Liver (tissue), 9 donors: ENCODE measurements around the gene GM2A. TPM values are rescaled to one million over a fixed set of nuclear protein-coding genes. Genes with fewer than 3 reads are reported as not detected.

ENCODE experiments used
- DNase-seq: peaks from one replicate; pipeline ENCODE4 v3.0.0-alpha.2; 2017; ENCODE audit warnings: low spot score
- H3K27ac ChIP-seq, 2 donors: one replicate each; pipeline ENCODE4 v1.7.0; 2013; ENCODE audit warnings: inconsistent platforms in 2 of 2, low read length in 2 of 2, control low read depth in 1 of 2, low read depth in 1 of 2, mild to moderate bottlenecking in 1 of 2
- H3K27me3 ChIP-seq, 4 donors: one replicate each; pipeline versions ENCODE4 v1.6.1 to v1.7.0; 2013; ENCODE audit warnings: low read length in 3 of 4, inconsistent platforms in 1 of 4, mild to moderate bottlenecking in 1 of 4, moderate library complexity in 1 of 4; ENCODE audit not compliant: control insufficient read depth in 4 of 4, insufficient read depth in 4 of 4
- H3K36me3 ChIP-seq, 4 donors: one replicate each; pipeline versions ENCODE4 v1.6.1 to v1.7.0; 2013; ENCODE audit warnings: low read length in 3 of 4, mild to moderate bottlenecking in 3 of 4, low read depth in 1 of 4, moderate library complexity in 1 of 4; ENCODE audit not compliant: control insufficient read depth in 4 of 4, insufficient read depth in 3 of 4
- H3K4me1 ChIP-seq, 4 donors: one replicate each; pipeline versions ENCODE4 v1.6.1 to v1.7.0; 2013; ENCODE audit warnings: low read length in 3 of 4, mild to moderate bottlenecking in 3 of 4, moderate library complexity in 1 of 4; ENCODE audit not compliant: control insufficient read depth in 4 of 4, insufficient read depth in 4 of 4
- H3K4me3 ChIP-seq, 3 donors: one replicate each; pipeline versions ENCODE4 v1.6.1 to v1.7.0; 2013; ENCODE audit warnings: low read length in 3 of 3, control low read depth in 1 of 3, low read depth in 1 of 3, mild to moderate bottlenecking in 1 of 3
- H3K9ac ChIP-seq, 2 donors: one replicate each; pipeline ENCODE4 v1.7.0; 2013; ENCODE audit warnings: low read length in 2 of 2, mild to moderate bottlenecking in 2 of 2, moderate library complexity in 2 of 2, control low read depth in 1 of 2, low read depth in 1 of 2
- H3K9me3 ChIP-seq, 4 donors: one replicate each; pipeline versions ENCODE4 v1.6.1 to v1.7.0; 2013; ENCODE audit warnings: low read length in 3 of 4; ENCODE audit not compliant: control insufficient read depth in 4 of 4
- EGR1 ChIP-seq, 2 donors: IDR thresholded peaks; 2 replicates each; pipeline ENCODE4 v1.6.1; 2016 to 2018; ENCODE audit warnings: antibody characterized with exemption in 2 of 2, low read depth in 2 of 2
- FOXA1 ChIP-seq: IDR thresholded peaks from 2 replicates; pipeline ENCODE4 v1.6.1; 2016; ENCODE audit warnings: antibody characterized with exemption
- FOXA2 ChIP-seq: IDR thresholded peaks from 2 replicates; pipeline ENCODE4 v1.6.1; 2016; ENCODE audit warnings: antibody characterized with exemption
- GABPA ChIP-seq, 2 donors: IDR thresholded peaks in 1 of 2; conservative IDR thresholded peaks in 1 of 2; 2 replicates each; pipeline ENCODE4 v1.6.1; 2016; ENCODE audit warnings: antibody characterized with exemption in 2 of 2, mild to moderate bottlenecking in 1 of 2, moderate library complexity in 1 of 2
- HNF4A ChIP-seq, 2 donors: conservative IDR thresholded peaks; 2 replicates each; pipeline ENCODE4 v1.6.1; 2016; ENCODE audit warnings: antibody characterized with exemption in 2 of 2, mild to moderate bottlenecking in 2 of 2
- HNF4G ChIP-seq: IDR thresholded peaks from 2 replicates; pipeline ENCODE4 v1.6.1; 2016; ENCODE audit warnings: antibody characterized with exemption
- NR2F2 ChIP-seq: IDR thresholded peaks from 2 replicates; pipeline ENCODE4 v1.6.1; 2016; ENCODE audit warnings: antibody characterized with exemption
- RAD21 ChIP-seq, 2 donors: IDR thresholded peaks; 2 replicates each; pipeline ENCODE4 v1.6.1; 2016; ENCODE audit warnings: antibody characterized with exemption in 2 of 2, mild to moderate bottlenecking in 2 of 2
- RXRA ChIP-seq, 2 donors: IDR thresholded peaks; 2 replicates each; pipeline ENCODE4 v1.6.1; 2017 to 2018; ENCODE audit warnings: antibody characterized with exemption in 2 of 2, mild to moderate bottlenecking in 1 of 2
- SP1 ChIP-seq: IDR thresholded peaks from 2 replicates; pipeline ENCODE4 v1.6.1; 2018; ENCODE audit warnings: antibody characterized with exemption, mild to moderate bottlenecking
- TAF1 ChIP-seq: conservative IDR thresholded peaks from 2 replicates; pipeline ENCODE4 v1.6.1; 2016; ENCODE audit warnings: antibody characterized with exemption, mild to moderate bottlenecking
- YY1 ChIP-seq: IDR thresholded peaks from 2 replicates; pipeline ENCODE4 v1.6.1; 2016; ENCODE audit warnings: antibody characterized with exemption, mild to moderate bottlenecking
- WGBS: extraction: QIAGEN DNeasy Blood & Tissue Kit; methylation state at CpG from one replicate; pipeline ENCODE4 v1.1.7; 2013; 5-methylcytosine and 5-hydroxymethylcytosine counted together
- polyA plus RNA-seq, 2 donors: library from polyadenylated mRNA; stranded (reverse) in 1 of 2; unstranded in 1 of 2; fragments of 200-250 nt in 1 of 2; fragments of >200 nt in 1 of 2; fragmentation: Nextera tagmentation in 1 of 2; extraction: Ambion mirVana in 1 of 2; gene quantifications; one replicate each; pipeline versions ENCODE4 v1.2.1 to v1.2.3, GENCODE V29; 2013 to 2015
- total RNA-seq, 2 donors: library from RNA; depleted of rRNA; stranded (reverse); fragments of >200 nt; gene quantifications; one replicate each; pipeline ENCODE4 v1.2.3, GENCODE V29; 2014
- TF ChIP-seq, protein P1 (sequence below): IDR thresholded peaks from 2 replicates; pipeline ENCODE4 v1.6.1; 2016; ENCODE audit warnings: antibody characterized with exemption
- TF ChIP-seq, protein P2 (sequence below): IDR thresholded peaks from 2 replicates; pipeline ENCODE4 v1.6.1; 2016; ENCODE audit warnings: antibody characterized with exemption
- TF ChIP-seq, protein P3 (sequence below): IDR thresholded peaks from 2 replicates; pipeline ENCODE4 v1.6.1; 2016; ENCODE audit warnings: antibody characterized with exemption, mild to moderate bottlenecking
- TF ChIP-seq, protein P4 (sequence below): fragments of 150-350 bp; IDR thresholded peaks from 2 replicates; pipeline ENCODE4 v1.5.1; 2017; ENCODE audit warnings: improper control_type of control experiment, low read depth, low read length; ENCODE audit not compliant: missing input control
- donor health status: healthy.
- donor health status: healthy.
- donor health status: healthy.
- donor health status: healthy.
- donor health status: healthy.

GM2A gene
- total and polyA plus RNA-seq, 4 donors = 4.1 to 14.5 (median 10.6) TPM

DNA sequence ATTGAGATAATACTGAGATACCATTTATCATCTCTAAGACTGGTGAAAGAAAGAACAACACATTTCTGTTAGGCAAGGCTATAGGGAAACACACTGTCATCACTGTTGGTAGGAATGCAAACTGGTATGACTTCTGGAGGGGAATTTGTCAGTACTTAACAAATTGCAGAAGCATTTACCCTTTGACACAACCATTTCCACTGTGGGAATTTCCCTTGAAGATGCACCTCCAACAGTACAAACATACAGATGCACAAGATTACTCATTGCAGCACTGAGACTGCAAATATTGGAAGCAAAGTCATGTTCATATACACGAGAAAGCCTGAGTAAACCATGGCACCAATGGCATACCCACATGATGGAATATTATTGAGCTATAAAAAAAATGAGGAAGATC, 17.6 kb downstream of the GM2A start:
- no peaks in the 10 kb centered on the region for H3K4me1 ChIP-seq
- H3K36me3 ChIP-seq = peaks cover 5 to 16% (median 7%) of the 10 kb centered on the region in 4 donors
- no peak overlapping the region for H3K27ac ChIP-seq
- no peaks in the 10 kb centered on the region for H3K9me3 ChIP-seq
- WGBS = 70% methylated on average over 1 of the region's 1 CpG
- TF ChIP-seq GABPA (IDR thresholded peaks at IDR 0.05 in 1 of 2, conservative IDR thresholded peaks at IDR 0.05 in 1 of 2) = no peak
- TF ChIP-seq, protein P1, sequence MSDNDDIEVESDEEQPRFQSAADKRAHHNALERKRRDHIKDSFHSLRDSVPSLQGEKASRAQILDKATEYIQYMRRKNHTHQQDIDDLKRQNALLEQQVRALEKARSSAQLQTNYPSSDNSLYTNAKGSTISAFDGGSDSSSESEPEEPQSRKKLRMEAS = no peak
- no peak for TF ChIP-seq NR2F2
- TF ChIP-seq, protein P2, sequence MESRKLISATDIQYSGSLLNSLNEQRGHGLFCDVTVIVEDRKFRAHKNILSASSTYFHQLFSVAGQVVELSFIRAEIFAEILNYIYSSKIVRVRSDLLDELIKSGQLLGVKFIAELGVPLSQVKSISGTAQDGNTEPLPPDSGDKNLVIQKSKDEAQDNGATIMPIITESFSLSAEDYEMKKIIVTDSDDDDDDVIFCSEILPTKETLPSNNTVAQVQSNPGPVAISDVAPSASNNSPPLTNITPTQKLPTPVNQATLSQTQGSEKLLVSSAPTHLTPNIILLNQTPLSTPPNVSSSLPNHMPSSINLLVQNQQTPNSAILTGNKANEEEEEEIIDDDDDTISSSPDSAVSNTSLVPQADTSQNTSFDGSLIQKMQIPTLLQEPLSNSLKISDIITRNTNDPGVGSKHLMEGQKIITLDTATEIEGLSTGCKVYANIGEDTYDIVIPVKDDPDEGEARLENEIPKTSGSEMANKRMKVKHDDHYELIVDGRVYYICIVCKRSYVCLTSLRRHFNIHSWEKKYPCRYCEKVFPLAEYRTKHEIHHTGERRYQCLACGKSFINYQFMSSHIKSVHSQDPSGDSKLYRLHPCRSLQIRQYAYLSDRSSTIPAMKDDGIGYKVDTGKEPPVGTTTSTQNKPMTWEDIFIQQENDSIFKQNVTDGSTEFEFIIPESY = no peak
- no peak for TF ChIP-seq RXRA (IDR thresholded peaks at IDR 0.05)
- TF ChIP-seq YY1 = no peak
- TF ChIP-seq HNF4G = no peak
- TF ChIP-seq HNF4A (conservative IDR thresholded peaks at IDR 0.05) = no peak
- TF ChIP-seq SP1 = no peak
- TF ChIP-seq FOXA2 = no peak
- TF ChIP-seq FOXA1 = no peak
- TF ChIP-seq, protein P3, sequence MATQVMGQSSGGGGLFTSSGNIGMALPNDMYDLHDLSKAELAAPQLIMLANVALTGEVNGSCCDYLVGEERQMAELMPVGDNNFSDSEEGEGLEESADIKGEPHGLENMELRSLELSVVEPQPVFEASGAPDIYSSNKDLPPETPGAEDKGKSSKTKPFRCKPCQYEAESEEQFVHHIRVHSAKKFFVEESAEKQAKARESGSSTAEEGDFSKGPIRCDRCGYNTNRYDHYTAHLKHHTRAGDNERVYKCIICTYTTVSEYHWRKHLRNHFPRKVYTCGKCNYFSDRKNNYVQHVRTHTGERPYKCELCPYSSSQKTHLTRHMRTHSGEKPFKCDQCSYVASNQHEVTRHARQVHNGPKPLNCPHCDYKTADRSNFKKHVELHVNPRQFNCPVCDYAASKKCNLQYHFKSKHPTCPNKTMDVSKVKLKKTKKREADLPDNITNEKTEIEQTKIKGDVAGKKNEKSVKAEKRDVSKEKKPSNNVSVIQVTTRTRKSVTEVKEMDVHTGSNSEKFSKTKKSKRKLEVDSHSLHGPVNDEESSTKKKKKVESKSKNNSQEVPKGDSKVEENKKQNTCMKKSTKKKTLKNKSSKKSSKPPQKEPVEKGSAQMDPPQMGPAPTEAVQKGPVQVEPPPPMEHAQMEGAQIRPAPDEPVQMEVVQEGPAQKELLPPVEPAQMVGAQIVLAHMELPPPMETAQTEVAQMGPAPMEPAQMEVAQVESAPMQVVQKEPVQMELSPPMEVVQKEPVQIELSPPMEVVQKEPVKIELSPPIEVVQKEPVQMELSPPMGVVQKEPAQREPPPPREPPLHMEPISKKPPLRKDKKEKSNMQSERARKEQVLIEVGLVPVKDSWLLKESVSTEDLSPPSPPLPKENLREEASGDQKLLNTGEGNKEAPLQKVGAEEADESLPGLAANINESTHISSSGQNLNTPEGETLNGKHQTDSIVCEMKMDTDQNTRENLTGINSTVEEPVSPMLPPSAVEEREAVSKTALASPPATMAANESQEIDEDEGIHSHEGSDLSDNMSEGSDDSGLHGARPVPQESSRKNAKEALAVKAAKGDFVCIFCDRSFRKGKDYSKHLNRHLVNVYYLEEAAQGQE = no peak
- no peak for TF ChIP-seq EGR1 (IDR thresholded peaks at IDR 0.05; ENCODE audit: low read depth in 2 of 2)
- TF ChIP-seq RAD21 (IDR thresholded peaks at IDR 0.05) = no peak
- TF ChIP-seq, protein P4, sequence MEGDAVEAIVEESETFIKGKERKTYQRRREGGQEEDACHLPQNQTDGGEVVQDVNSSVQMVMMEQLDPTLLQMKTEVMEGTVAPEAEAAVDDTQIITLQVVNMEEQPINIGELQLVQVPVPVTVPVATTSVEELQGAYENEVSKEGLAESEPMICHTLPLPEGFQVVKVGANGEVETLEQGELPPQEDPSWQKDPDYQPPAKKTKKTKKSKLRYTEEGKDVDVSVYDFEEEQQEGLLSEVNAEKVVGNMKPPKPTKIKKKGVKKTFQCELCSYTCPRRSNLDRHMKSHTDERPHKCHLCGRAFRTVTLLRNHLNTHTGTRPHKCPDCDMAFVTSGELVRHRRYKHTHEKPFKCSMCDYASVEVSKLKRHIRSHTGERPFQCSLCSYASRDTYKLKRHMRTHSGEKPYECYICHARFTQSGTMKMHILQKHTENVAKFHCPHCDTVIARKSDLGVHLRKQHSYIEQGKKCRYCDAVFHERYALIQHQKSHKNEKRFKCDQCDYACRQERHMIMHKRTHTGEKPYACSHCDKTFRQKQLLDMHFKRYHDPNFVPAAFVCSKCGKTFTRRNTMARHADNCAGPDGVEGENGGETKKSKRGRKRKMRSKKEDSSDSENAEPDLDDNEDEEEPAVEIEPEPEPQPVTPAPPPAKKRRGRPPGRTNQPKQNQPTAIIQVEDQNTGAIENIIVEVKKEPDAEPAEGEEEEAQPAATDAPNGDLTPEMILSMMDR = no peak
- H3K9ac ChIP-seq = no peak overlapping the region
- no peak for DNase-seq
- H3K27me3 ChIP-seq = no peaks in the 10 kb centered on the region
- no peak overlapping the region for H3K4me3 ChIP-seq

DNA sequence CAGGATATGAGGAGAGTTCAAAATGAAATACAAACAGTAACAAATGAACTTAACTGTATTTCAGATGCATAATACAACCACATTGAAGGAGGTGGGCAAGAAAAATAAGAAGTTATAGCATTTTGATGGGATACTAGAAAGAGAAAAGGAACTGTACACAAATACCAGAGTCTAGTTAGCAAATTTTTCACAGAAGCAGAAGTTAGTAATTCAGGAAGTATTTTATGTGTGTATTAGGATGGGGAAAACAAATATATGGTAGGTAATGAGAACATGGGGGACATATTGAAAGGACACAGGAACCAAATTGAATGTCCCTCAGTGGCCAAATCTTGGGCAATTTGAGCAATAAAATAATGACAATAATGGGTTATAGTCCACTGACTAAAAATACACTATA, 18.4 kb downstream of the GM2A start:
- Histone ChIP-seq H3K4me3 (no peak overlapping the region), H3K27ac (no peak overlapping the region), H3K27me3 (no peaks in the 10 kb centered on the region), H3K36me3 (peaks cover 5 to 16% (median 7%) of the 10 kb centered on the region in 4 donors), H3K9me3 (no peaks in the 10 kb centered on the region), H3K9ac (no peak overlapping the region), H3K4me1 (no peaks in the 10 kb centered on the region)
- TF ChIP-seq GABPA (IDR thresholded peaks at IDR 0.05 in 1 of 2, conservative IDR thresholded peaks at IDR 0.05 in 1 of 2) (no peak), HNF4G (no peak), TAF1 (no peak), RAD21 (IDR thresholded peaks at IDR 0.05) (no peak)
- no peak for DNase-seq
